IPS DF 19.7 (cell line): ENCODE results near the gene ZNF697.
"Not testable (repeated sequence)": the region's sequence is repeated elsewhere in the genome, so short reads cannot be mapped to it uniquely, and the experiment has no call there.

Experiments used
- DNase-seq: peaks from one replicate; pipeline ENCODE4 v3.0.0-alpha.2; 2013; ENCODE audit warnings: low read depth, low spot score

Gene ZNF697

DNA sequence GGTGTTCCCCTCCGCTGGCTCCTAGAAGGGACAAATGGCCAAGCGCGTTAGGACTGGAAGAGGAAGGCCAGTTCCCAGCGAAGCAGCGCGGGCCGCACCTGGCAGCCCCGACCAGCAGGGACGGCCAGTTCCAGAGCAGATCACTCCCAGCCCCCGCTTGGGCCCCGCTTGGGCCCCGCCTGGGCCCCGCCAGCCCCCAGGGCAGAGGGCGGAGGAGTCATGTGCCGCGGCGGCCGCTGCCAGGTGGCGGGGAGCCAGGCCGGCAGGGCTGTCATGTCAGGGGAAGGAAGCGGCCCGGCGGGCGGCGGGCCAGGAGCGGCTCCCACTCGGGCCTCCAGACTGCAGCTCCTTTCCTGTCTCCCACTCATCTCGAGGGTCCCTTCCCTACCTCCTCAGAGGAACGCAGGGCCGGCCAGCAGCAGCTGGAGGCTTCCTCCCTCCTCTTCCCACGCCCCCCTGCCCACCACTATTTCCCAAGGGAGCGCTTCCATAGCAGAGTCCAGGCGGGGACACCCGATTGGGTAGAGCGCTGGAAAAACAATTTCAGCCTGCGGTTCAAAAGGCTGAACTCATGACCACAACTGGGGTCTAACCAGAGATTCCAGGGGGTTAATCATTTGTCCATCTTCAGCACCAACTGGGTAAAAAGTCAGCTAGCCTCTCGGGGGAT is 16.5 kb downstream of the ZNF697 start:
- no peak for DNase-seq

DNA sequence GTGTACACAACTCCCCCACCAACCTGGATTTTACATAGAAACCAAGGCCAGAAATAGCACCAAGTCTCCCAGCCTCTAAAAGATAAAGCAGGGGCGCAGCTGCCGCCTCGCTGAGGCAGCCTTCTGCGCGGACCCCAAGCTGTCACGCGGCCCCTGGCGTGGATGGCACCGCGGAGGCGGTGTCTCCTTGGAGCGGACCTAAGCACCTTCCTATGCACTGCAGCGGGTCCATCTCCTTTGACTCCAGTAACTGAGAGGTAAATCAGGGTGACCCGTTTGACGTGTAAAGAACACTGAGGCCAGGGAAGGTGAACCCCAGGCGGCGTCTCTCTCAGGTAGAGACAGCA is 17.0 kb downstream of the ZNF697 start:
- no peak for DNase-seq

- no peak for DNase-seq
Observed at GRCh38 chr1:119626841-119627240, 21.2 kb downstream of the ZNF697 start.

DNA sequence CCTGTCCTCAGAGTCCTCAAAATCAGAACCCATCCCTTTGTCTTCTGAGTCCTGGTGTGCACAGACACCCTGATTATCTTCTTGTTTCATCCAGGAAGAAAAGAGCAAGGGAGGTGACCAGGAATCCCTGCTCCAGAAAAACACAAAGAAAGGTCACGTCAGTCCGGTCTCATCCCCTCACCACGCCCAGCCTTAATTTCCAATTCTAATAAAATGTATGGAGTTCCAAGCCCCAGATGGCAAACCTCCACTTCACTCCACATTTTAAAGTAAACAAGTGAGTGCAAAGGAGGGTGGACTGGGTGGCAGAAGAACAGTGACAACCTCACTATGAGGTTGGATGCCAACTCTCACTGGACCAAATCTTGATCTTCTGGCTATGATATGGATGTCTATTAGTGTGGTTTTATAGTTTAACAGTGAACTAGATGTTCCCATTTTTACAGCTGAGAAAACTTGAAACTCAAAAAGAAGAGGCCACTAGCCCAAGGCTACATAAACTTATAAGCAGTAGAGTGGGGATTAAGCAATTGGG is 22.0 kb downstream of the ZNF697 start:
- DNase-seq: no peak

DNA sequence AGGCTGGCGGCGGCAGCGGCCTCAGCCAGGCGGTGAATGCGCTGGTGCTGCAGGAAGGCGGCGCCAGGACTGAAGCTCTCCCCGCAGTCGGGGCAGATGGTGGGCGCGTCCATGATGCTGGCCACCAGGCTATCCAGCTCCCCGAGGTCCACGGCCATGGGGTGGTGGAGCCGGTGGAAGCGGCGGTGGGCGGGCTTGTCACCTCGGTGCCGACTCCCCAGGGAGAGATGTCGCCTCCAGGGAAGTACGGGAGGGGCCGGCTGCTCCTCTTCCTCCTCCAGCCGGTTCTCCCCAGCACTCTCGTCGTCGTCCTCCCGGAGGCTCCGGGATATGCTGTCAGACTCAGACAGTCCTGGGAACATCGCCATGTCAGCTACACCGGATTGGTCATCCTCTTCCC is 24.4 kb downstream of the ZNF697 start:
- no peak for DNase-seq

DNA sequence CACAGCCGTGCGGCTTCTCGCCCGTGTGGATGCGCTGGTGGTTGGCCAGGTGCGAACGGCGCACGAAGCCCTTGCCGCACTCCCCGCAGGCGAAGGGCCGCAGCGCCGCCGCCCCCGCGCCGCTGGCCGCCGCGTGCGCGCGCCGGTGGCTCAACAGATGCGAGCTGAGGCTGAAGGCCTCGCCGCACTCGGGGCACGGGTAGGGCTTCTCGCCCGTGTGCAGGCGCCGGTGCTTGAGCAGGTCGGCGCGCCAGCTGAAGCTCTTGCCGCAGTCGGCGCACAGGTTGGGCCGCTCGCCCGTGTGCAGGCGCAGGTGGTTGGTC is 24.9 kb downstream of the ZNF697 start:
- no peak for DNase-seq

DNA sequence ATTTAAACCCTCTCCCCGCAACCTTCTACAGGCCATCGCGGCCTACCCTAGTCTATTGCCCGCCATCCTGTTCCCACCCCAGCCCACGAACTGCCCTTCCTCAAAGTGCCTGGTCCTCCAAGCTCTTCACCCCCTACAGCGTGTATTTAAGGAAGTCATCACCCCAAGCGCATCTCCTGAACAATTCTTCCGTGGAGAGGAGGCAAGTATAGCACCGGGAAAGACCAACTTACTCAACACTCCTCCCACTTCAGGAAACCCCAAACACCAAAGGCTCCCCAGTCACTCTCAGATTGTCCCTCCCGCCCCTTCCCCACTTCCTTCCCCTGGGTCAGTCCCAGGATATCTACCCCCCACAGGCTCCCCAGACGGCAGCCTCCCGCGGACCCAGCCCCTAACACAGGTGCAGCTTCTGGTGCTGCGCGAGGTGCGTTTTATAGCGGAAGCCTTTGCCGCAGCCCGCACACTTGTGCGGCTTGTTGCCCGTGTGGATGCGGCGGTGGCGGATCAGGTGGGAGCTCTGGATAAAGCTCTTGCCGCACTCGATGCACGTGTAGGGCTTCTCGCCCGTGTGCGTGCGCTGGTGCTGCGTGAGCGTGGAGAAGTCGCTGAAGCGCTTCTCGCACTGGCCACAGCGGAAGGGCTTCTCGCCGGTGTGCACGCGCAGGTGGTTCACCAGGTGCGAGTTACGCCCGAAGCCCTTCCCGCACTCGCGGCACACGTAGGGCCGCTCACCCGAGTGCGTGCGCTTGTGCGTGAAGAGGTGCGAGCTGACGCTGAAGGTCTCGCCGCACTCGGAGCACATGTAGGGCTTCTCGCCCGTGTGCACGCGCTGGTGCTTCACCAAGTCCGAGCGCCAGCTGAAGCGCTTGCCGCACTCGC is 25.5 kb downstream of the ZNF697 start:
- DNase-seq: no peak

GRCh38 chr1:119621705-119622104 is 26.4 kb downstream of the ZNF697 start:
- DNase-seq: no peak

DNA sequence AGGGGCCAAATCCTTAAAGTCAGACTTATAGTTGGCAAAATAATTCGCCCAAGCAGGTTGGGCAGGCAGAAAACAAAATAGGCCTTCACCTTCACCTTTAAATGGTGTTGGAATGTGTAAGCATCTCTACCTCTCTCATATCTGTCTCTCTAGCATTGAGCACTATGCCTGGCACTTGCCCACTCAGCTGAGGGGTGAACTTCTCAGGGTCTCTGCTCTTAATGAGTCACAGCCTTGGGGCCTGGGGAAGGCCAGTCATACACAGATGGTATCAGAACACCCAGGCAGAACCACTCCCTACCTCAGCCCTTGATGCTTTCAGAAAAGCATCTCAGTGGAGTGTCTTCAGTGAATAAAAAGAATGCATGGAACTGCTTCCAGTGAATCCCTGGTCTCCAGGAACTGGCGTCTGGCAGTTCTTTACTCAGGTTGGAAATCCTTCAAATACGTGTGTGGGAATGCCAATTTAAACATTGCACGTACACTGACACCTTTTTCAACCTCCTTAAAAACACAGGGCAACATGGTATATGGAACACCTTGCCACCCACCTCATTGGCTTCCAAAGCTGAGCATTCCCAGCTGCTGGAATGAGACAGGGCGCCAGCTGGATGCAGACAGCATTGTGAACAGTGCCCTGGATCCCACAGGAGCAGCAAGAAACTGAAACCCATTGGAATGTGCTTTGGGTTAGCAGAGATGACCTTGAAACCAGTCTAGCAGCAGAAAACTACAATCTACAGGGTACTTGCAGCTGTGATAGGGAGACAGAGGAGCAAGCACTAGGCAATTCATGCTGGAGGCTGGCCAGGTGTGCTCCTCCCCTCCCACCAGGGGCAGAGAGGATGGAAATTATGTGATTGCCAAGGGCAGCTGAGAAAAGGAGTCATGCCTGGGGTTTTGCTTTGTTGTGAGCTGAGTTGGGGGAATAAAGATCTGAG is 30.0 kb downstream of the ZNF697 start:
- no peak for DNase-seq

DNA sequence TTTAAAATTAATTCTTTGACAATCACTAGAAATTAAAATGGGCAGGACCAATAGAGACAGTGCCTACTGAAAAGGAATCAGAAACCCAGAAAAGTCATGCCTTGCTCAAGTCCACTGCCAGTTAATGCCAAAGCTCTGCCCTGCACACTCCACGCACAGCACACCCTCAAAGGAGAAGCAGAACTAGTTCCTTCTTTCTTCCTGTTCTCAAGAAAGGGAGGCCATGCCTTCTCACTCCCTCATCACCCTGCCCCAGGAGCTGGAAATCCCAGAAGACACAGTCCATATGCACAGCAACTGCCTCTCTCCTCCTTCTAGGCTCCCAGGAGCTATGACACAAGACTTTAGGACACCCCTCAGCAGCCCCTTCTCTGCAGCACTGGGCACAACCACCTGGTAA is 31.3 kb downstream of the ZNF697 start:
- DNase-seq: not testable (repeated sequence)

DNA sequence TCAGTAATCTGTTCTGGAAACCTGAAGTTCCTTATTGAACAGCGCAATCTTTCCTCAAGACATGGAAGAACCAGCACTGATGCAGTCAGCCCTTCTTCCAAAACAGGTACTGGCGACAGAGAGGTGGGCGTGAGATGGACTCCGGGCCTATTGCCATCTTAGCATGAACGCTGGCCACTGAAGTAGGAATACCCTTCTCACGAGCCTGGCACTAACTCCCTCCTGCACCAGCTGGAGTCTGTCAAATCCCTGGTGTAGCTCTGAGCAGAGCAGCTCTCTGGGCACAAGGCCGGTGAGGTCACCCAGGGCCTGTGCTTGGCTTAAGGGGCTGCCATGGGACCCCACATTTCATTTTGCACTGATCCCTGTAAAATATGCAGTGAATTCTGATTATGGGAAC is 33.0 kb downstream of the ZNF697 start:
- DNase-seq: not testable (repeated sequence)

GRCh38 chr1:119613769-119614720 is 34.0 kb downstream of the ZNF697 start:
- DNase-seq: peak; percentile 68

DNA sequence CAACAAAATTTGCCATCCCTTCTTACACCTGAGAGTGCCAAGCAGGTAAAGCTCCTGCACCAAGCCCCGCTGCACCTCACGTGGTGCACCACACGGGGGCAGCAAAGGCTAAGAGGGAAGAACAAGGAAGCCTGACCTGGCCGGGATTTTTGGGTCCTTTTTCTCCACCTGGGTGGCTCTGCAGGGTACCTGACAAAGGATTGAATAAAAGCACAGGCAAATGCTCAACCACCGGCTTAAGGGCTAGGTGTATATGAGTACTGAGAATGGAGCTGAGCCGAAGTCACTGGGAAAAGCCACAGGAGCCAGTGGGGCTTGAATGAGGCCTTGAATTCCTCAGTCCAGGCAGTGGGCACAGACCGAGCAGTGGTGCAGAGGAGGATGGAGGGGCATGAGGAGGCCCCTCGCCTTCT is 36.4 kb downstream of the ZNF697 start:
- no peak for DNase-seq

DNA sequence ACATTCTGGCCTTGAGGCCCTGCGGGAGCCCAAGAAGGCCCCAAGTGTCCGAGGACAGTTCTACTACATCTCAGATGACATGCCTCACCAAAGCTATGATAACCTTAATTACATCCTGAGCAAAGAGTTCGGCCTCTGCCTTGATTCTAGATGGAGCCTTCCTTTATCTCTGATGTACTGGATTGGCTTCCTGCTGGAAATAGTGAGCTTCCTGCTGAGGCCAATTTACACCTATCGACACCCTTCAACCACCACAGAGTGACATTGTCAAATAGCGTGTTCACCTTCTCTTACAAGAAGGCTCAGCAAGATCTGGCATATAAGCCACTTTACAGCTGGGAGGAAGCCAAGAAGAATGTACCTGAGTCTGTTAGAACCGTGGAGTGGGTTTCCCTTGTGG is 39.2 kb downstream of the ZNF697 start:
- not testable (repeated sequence) for DNase-seq

DNA sequence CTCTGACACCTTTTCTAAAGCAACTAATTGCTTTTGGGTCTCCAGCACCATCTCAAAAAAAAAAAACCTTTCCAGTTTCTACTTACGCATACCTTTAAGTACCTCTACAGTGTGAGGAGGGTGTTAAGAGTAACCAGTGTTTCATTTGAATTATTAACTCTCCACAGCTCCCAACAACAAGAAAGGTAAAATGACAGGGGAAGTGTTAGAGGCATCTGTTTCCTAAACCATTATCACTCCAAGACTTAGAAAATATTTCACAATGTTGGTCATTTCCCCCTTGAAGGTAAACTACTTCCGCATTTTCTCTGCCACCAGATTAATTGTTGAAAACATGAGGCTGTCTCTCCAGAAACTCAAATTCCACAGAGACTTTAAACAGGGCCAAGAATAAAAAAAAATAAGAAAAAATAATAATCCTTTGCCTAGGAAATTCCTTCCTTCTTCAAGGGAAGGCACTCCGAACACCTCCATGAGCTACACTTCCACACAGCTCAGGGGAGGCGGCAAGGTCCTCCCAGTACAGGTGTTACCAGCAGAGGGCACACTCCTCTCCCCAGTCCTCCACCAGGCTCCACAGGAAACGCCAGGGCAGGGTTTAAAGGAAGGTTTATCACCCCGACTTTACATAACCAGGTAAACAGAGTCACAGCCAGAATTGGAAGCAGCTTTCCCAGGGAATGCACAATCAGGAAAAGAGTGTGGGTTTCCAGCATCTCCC is 40.8 kb downstream of the ZNF697 start:
- DNase-seq: not testable (repeated sequence)

- DNase-seq: no peak
Observed at GRCh38 chr1:119606394-119606793, 41.7 kb downstream of the ZNF697 start.

GRCh38 chr1:119605686-119606085 is 42.4 kb downstream of the ZNF697 start:
- no peak for DNase-seq

DNA sequence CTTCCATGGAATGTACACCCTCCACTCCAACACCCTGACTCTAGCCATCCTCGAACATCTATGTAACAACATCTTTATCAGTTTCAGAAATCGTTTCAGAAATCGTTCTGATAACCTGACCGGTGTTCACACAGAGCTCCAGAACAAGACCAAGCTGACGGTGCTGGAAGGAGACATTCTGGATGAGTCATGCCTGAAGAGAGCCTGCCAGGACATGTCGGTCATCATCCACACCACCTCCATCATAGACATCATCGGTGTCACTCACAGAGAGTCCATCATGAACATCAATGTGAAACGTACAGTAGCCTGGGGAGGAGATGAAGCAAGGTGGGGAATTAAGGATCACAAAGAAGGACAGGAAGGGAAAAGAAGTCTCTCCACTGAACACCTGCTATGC is 43.0 kb downstream of the ZNF697 start:
- not testable (repeated sequence) for DNase-seq

DNA sequence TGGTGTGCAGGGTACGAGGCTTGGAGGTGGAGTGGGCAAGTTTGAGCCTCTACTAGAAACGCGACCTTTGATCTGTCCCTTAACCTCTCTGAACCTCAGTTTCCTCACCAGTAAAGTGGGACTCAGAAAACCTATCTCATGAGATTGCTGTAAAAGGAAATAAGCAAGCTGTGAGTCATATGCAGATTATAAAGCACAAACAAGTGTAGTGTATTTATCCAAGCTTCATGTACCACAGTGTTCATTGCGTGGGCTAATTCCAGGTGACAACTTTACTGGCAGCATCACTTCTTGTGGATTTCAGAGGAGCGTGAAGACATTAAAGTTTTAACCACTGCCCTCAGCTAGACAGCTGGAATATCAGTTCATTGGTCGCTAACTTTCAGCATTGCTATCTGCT is 44.4 kb downstream of the ZNF697 start:
- DNase-seq: no peak

DNA sequence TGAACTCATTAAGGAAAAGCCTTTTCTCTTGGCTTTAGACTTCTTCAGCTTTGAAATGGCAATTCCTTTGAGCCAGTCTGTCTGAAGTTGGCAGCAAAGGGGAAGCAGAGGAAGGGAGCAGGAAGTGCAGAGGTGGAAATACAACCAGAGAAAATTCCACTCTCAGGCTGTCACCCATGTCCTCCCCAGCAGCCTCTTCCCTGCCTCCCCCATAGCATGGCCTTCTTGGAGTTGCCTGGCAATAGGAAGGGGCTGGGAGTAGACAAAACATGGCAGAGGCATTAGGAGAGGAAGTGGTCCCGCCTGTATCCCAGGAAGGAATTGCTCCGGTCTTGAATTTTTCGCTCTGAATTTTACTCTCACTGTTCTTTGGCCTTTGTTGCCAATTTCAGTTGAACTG is 44.8 kb downstream of the ZNF697 start:
- not testable (repeated sequence) for DNase-seq
